Fibroblast of the conjunctiva (primary cell): ENCODE results near the gene TTYH1.

Experiments used
- DNase-seq: peaks from one replicate; pipeline ENCODE4 v3.0.0-alpha.2; 2010; ENCODE audit warnings: low read depth

The TTYH1 gene

DNA sequence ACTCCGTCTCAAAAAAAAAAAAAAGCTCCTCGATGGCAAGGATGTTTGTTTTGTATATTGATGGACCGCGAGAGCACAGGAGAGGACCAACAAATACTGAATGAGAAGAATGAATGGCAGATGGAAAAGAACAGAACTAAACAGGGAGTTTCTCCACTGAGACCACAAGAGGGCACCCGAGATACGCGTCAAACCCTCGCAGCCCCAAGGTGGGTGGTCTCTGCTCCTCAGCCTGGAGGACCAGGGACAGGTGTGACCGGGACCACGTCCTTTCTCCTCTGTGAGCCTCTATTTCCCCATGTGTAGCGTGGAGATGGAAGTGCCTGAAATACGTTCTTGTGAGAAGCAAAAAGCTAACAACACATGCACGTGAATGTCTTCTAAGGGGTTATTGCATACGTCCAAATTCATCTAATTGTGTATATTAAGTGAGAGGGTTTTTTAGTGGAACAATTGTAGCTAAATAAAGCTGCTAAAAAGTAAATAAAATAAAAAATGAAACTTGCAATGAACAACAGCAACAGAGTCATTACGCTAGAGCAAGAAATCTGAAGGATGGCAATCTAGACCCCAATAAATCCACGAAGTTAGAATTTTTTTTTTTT is 66.2 kb downstream of the TTYH1 start:
- DNase-seq = no peak

DNA sequence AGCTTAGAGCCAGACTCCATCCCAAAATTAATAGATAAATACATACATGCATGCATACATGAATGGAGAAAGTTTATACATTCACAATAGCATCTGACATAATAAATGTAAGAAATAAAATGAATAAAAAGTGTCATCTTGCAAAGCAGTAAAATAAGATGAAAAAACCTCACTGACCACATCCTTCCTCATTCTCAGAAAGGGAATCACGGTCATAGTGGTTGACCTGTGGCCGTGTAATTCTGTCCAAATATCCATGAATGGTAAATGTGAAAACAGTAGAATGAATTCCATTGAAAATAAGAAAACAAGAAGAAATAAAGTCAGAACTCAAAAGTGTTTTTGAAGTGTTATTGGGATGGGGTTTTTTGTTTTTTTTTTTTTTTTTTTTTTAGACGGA is 67.6 kb downstream of the TTYH1 start:
- no peak for DNase-seq

DNA sequence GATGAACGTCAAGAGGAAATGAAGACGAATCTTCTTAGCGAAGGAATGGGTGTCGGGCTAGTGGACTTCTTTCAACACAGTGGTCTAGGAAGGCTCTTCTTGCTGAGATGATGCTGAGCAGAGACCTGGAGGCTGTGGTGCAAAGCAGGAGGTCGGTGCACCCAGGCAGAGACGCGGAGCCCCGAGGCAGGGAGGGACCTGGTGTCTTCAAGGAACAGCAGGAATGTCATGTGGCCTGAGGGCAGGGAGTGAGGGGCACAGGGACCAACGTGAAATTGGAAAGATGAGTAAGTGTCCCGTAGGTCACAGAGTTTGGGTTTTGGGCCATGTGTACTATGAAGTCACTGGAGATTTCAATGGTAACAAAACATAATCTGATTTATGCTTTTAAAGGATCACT is 69.2 kb downstream of the TTYH1 start:
- DNase-seq = no peak

DNA sequence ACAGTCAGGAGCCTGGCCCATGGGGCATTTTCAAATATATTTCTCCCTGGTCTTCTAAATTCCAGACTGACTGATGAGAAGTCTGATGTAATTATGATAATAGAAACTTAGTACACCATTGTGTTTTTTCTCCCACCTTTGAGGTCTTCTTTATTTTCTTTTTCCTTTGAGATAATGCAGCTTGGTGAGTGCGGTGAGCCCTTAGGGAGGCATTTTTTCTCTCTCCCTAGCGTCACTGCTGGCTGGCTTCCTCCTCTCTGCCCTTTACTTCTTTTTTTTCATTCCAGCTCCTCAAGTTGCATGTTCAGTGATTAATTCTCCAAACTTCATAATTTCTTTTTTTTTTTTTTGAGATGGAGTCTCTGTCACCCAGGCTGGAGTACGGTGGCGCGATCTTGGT is 70.6 kb downstream of the TTYH1 start:
- no peak for DNase-seq
